K562 treated with DMSO at 1 percent for 48 hours (cell line): ENCODE measurements around the gene RLN3. TPM values are rescaled to one million over a fixed set of nuclear protein-coding genes. Genes with fewer than 3 reads are reported as not detected.

ENCODE experiments used
- total RNA-seq: library from RNA; unstranded; fragments of 300-600 nt; gene quantifications from 2 replicates; pipeline ENCODE4 v1.2.3, GENCODE V29; 2022; ENCODE audit warnings: low replicate concordance; ENCODE audit errors: extremely low read depth

The RLN3 gene
- not detected in 2 replicates for total RNA-seq

GRCh38 chr19:14027856-14028450, at the start of gene RLN3:
Gene RLN3 (plus strand): TSS chr19:14028148. CDS start chr19:14028205, 57 bp downstream.

GRCh38 chr19:14006085-14006765, 21.7 kb upstream of the RLN3 start, which contains the start of gene RFX1:
Gene RFX1 (minus strand): TSS chr19:14006320. CDS start chr19:13993843, 12,477 bp downstream.

GRCh38 chr19:14031719-14032480, 4.0 kb downstream of the RLN3 start, which contains the start of gene IL27RA:
Gene IL27RA (plus strand): TSS chr19:14031762. CDS start chr19:14031873, 111 bp downstream.

GRCh38 chr19:14061751-14062557, 34.0 kb downstream of the RLN3 start, which contains the start of gene PALM3:
Gene PALM3 (minus strand): TSS chr19:14062076. CDS start chr19:14061980, 96 bp downstream.

DNA sequence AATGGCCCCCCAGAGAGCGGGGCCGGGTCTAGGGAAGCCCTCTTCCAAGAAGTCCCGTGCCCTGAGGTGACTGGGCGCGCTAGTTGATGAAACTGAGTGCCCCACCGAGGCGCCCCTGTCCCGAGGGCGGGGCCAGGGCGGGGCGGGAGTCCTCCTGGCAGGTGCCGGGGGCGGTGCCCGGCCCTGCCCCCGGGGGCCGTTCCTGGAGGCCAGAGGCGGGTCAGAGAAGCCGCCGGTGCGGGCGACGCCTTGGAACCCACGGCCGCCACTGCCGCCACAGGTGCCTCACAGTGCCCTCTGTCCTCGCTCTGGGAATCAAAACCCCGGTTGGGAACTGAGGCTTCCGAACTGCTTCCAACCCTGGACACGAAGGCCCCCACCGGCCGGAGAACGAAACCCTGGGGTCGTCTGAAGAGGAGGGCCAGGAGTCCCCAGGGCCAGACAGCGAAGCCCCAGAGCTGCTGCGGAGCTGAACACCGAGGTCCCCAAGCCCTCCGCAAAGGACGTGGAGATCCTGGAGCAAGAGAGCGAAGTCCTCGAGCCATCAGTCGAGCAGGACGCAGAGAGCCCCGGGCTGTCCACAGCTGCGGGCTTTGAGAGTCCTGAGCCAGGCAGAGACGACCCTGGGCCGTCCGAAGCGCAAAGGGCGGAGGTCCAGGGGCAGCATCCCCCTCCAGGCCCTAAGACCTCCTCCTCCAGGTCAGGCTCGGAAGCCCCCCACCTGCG, 44.8 kb downstream of the RLN3 start, which contains the start of gene MISP3:
MISP3 (plus strand) TSS at position 252 of the 726 bp plus-strand sequence. CDS start 524 bp downstream, outside the sequence.

Other genes with a start within 250 kb of the RLN3 start
- not detected in 2 replicates for gene ZSWIM4, start 232.7 kb upstream of the RLN3 start, total RNA-seq
- gene NANOS3, start 151.0 kb upstream of the RLN3 start, total RNA-seq: not detected in 2 replicates
- gene BRME1, start 122.0 kb upstream of the RLN3 start, total RNA-seq: not detected in 2 replicates
- not detected in 2 replicates for gene CC2D1A, start 121.9 kb upstream of the RLN3 start, total RNA-seq
- not detected in 2 replicates for gene PODNL1, start 89.7 kb upstream of the RLN3 start, total RNA-seq
- gene DCAF15, start 75.6 kb upstream of the RLN3 start, total RNA-seq: not detected in 2 replicates
- gene RFX1, start 21.8 kb upstream of the RLN3 start, total RNA-seq: not detected in 2 replicates
- not detected in 2 replicates for gene IL27RA, start 3.6 kb downstream of the RLN3 start, total RNA-seq
- not detected in 2 replicates for gene PALM3, start 33.9 kb downstream of the RLN3 start, total RNA-seq
- gene MISP3, start 44.6 kb downstream of the RLN3 start, total RNA-seq: not detected in 2 replicates
- not detected in 2 replicates for gene C19orf67, start 57.6 kb downstream of the RLN3 start, total RNA-seq
- not detected in 2 replicates for gene SAMD1, start 62.6 kb downstream of the RLN3 start, total RNA-seq
- gene PRKACA, start 89.6 kb downstream of the RLN3 start, total RNA-seq: not detected in 2 replicates
- gene ASF1B, start 108.4 kb downstream of the RLN3 start, total RNA-seq: not detected in 2 replicates
- not detected in 2 replicates for gene ADGRL1, start 178.0 kb downstream of the RLN3 start, total RNA-seq